ENCODE data around the gene DPYSL3.

The DPYSL3 gene

DNA sequence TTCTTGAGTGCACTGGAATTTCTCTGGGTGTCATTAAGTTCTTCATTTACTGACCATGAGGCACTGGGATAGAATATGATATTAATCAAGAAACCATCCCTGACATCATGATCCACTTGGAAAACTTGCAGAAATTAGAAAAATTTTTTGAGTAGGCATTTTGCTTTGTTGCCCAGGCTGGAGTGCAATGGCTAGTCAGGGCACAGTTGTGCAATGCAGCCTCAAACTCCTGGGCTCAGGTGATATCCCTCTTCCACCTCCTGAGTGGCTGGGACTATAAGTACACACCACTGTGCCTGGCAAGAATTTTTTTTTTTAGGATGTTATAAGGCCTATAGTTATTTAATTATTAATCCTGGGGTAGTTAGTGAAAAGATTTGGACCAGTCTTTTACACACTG, 168.5 kb downstream of the DPYSL3 start:
- DNase-seq (ENCODE audit: low read depth), result no peak
- in situ Hi-C loops (cut with HindIII; ENCODE audit: low sequenced_read_pairs), result no loop called here
- TF ChIP-seq, protein P1, sequence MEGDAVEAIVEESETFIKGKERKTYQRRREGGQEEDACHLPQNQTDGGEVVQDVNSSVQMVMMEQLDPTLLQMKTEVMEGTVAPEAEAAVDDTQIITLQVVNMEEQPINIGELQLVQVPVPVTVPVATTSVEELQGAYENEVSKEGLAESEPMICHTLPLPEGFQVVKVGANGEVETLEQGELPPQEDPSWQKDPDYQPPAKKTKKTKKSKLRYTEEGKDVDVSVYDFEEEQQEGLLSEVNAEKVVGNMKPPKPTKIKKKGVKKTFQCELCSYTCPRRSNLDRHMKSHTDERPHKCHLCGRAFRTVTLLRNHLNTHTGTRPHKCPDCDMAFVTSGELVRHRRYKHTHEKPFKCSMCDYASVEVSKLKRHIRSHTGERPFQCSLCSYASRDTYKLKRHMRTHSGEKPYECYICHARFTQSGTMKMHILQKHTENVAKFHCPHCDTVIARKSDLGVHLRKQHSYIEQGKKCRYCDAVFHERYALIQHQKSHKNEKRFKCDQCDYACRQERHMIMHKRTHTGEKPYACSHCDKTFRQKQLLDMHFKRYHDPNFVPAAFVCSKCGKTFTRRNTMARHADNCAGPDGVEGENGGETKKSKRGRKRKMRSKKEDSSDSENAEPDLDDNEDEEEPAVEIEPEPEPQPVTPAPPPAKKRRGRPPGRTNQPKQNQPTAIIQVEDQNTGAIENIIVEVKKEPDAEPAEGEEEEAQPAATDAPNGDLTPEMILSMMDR (IDR thresholded peaks at IDR 0.05; ENCODE audit: low read depth, low read length, missing control alignments), result no peak
- H3K4me3 ChIP-seq (ENCODE audit: low read depth, low read length), result no peak overlapping the region

DNA sequence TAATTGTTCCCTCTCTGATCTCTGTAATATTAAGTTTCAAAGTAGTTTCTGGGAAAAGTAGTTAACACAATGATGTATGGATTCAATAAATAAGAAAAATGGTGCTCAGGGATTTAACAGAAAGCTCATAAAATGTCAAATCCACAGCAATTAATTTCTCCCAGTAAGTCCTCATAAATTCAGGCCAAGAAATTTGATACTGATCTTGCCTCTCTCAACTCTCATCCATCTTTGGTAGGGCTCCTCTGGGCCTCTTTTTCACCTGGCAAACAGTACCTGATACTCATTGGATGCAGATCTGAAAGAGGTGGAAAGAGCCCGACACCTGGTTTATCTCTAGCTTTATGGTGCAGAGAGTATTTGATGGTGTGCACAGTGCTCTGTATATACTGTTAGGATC, 168.9 kb downstream of the DPYSL3 start:
- TF ChIP-seq, protein P1 (IDR thresholded peaks at IDR 0.05; ENCODE audit: low read depth, low read length, missing control alignments), result no peak
- no peak overlapping the region for H3K4me3 ChIP-seq (ENCODE audit: low read depth, low read length)
- in situ Hi-C loops (cut with HindIII; ENCODE audit: low sequenced_read_pairs), result no loop called here
- no peak for DNase-seq (ENCODE audit: low read depth)
